OCI-LY1 (cell line): ENCODE data around the gene GRM3.

Experiments
- CTCF ChIP-seq: fragments of 200-600 bp; sonication (generic), shearing (Covaris generic); IDR thresholded peaks from 2 replicates; pipeline ENCODE4 v1.5.1; 2017; ENCODE audit warnings: mild to moderate bottlenecking, antibody characterized with exemption, low read length, moderate library complexity, mixed read lengths
- EZH2 ChIP-seq: fragments of 200-600 bp; sonication (generic), shearing (Covaris generic); IDR thresholded peaks from 2 replicates; pipeline ENCODE4 v1.8.0; 2017; ENCODE audit warnings: borderline replicate concordance, mixed run types, mild to moderate bottlenecking, antibody characterized with exemption, low read length, moderate library complexity, mixed read lengths

GRCh38 chr7:86760236-86760635 is 116.5 kb downstream of the GRM3 start:
- no peak for TF ChIP-seq CTCF
- no peak for TF ChIP-seq EZH2
